Stimulated activated CD8-positive, alpha-beta memory T cell treated with anti-CD3 and anti-CD28 coated beads, Interleukin-4, amount 100 ng/mL, for 4 hours (primary cell): ENCODE data around the gene CCDC149.

Experiments used
- DNase-seq, 2 donors: peaks; one replicate each; pipeline ENCODE4 v3.0.0-alpha.2; 2020; ENCODE audit warnings: low read depth in 2 of 2, low spot score in 1 of 2

Gene CCDC149

DNA sequence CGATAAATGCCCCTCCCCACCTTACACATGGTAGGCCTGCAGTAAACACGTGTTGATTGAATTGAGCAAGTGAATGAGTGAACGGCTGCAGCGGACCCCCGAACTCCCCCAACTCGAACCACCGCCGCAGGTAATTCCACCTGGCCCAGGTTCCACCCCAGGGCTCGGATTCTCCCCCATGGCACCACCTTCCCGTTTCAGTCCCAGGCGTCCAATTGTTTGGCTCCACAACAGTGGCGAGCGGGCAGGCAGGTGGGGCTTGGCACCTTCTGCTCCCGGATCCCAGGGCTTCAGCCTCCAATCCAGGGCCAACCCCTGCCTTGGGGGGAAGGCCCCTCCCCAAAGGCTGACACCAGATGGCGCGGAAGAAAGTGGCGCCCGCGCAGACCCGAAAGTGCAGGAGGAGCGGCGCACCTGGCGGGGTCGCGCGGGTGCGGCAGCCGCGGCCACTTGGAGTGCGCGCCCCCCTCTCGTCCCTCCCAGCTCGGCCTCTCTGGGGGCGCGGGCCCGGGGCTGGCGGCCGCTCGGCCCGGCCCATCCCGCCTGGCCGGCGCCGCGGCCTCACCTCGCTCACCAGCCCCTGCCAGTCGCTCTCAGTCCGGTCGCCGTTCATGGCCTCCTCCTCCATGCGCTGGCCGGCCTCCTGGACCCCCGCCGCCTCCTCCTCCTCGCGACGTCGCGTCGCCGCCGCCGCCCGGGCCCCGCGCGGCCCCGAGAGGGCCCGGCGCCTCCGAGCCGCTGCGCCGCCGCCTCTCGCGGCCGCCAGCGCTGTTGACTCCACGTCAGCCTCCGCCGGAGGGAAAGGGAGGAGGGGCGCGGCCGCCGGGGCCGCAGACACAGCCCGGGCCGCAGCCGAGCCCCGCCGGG, at the start of gene CCDC149:
Gene CCDC149, minus strand, starts transcription at position 791 of the 867 bp plus-strand sequence. Its CDS starts 178 bp downstream, at position 613.
- no peak for DNase-seq

DNA sequence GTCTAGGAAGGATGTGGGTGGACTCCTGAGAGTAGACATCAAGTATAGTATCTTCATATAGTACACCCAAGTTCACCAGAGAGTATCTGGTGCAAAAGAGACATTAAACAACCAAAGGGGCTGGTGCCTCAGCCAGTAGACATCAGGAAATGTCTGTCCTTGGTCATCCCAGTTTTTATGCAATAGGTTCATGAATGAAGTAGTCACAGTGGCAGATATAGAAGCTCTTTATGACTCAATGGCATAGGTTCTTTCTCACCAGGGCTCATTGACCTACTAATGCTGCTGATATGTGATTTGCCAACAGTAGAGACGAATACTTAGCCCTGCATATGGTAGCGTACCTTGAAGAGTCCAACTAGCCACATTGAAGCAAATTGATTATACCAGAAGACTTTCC, 45.0 kb upstream of the CCDC149 start:
- DNase-seq, result no peak

- DNase-seq, result no peak
Measured at GRCh38 chr4:24956763-24957162, 43.9 kb upstream of the CCDC149 start.

DNA sequence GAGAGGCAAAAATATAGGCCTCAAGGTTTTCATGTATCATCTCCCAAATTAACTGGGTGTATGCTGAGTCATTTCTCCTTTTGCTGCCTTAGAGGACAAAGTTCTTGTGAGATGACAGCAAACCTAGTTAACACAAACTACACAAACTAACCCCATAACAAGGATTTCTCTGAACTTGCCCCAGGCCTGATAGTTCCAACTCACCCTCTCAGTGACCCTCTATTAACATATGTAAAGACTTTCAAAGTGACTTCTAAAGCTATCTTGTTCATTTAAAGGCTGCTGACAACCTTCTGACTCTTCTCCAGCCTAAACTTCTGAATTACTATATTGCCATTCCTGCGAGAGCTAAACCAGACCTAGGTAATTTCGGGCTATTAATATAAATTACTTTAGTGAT, 43.2 kb upstream of the CCDC149 start:
- no peak for DNase-seq

- DNase-seq, result no peak
Measured at GRCh38 chr4:24952667-24953066, 39.8 kb upstream of the CCDC149 start.

DNA sequence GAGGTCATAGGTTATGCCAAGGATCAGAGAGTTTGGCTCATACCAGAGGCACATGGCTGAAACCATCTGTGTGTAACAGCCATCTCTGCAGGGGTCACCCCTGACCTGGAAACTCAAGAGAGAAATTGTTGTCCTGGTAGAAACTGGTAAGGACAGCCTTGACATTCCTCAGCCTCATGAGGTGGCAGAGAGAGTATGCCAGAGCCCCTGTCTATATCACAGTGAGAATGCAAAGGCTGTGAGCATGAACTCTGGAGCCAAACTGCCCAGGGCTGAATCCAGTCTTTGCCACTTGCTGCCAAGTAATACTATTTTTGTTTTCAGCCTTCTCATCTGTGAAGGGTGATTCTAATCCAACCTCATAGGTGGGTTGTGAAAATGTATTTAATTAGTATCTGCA, 37.1 kb upstream of the CCDC149 start:
- DNase-seq, result no peak

- DNase-seq, result no peak
Measured at GRCh38 chr4:24937917-24938281, 25.1 kb upstream of the CCDC149 start.

- DNase-seq, result no peak
Measured at GRCh38 chr4:24937176-24937916, 24.5 kb upstream of the CCDC149 start.

GRCh38 chr4:24935856-24936255, 23.0 kb upstream of the CCDC149 start:
- no peak for DNase-seq

- DNase-seq, result no peak
Measured at GRCh38 chr4:24934311-24934710, 21.5 kb upstream of the CCDC149 start.

DNA sequence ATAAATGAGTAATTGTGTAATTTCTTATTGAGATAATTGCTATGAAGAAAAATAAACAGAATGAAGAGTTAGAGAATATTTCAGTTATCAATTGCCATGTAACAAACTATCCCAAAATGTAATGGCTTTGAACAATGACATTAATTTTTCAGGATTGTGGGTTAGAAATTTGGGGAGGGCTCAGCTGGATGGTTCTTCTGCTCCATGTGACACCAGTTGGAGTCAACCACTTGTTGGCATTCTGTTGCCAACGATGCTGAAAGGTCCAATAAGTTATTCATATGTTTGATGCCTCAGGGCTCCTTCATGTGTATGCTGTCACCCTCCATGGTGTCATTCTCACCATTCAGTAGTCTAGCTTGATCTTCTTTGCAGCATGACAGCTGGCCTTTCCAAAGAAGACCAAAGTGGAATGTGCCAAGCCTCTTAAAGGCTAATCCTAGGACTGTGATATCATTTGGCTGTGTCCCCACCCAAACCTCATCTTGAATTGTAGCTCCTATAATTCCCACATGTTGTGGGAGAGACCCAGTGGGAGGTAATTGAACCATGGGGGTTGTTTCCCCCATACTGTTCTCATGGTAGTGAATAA, 20.9 kb upstream of the CCDC149 start:
- no peak for DNase-seq

GRCh38 chr4:24932515-24933225, 19.8 kb upstream of the CCDC149 start:
- no peak for DNase-seq

DNA sequence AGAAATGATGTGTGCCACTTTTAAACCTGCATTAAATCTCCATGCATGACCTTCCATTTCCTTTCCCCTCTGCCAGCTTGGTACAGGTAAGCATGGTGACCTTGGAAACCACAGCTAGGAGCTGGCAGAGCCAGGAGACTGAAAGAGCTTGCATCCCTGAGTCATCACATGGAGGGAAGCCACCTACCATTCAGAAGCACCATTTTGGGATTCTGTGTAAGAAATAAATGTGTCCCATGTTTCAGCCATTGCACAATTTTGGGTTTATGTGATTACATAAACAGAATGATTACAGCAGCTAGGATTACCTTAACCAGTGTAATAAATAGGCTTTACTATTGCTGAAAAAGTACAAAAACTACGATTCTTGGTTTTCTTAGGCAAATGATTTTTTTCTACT, 17.3 kb upstream of the CCDC149 start:
- no peak for DNase-seq

DNA sequence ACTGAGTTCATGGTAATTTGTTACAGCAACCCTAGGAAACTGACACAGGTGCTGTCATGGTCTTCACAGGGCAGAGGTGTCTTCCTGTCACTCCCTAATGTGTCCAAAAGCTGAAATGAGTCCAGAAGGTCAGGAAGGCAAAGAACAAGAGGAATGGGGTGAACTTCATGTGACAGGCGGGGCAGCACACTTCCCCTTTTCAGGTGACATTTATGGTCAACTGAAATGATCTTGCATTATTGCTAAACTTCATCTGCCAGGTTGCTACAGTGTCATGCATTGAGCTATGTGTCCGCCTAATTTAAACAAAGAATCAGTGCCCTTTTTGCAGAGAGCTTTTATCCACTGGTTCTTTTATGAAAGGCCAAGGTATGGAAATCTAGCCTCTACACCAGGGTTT, 15.9 kb upstream of the CCDC149 start:
- no peak for DNase-seq

GRCh38 chr4:24927049-24927448, 14.2 kb upstream of the CCDC149 start:
- DNase-seq, result no peak

DNA sequence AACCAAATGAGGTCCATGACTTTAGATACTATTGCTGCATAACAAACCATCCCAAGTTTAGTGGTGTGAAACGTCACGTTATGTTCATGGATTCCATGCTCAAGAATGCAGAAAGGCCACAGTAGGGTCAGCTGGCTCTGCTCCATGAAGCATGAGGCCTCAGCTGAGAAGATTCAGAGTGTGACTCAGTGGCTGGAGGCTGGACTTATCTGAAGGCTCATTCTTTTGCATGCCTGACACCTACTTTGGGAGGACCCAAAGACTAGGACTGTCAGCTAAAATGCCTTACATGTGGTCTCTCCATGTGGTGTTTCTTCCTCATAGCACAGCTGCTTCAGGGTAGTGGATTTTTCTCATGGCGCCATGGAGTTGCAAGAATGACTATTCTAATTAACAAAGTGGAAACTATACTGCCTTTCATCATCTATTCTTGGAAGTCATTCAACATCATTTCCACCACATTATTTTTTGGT, 11.5 kb upstream of the CCDC149 start:
- no peak for DNase-seq

- no peak for DNase-seq
Measured at GRCh38 chr4:24923550-24923949, 10.7 kb upstream of the CCDC149 start.

- no peak for DNase-seq
Measured at GRCh38 chr4:24923002-24923401, 10.2 kb upstream of the CCDC149 start.

DNA sequence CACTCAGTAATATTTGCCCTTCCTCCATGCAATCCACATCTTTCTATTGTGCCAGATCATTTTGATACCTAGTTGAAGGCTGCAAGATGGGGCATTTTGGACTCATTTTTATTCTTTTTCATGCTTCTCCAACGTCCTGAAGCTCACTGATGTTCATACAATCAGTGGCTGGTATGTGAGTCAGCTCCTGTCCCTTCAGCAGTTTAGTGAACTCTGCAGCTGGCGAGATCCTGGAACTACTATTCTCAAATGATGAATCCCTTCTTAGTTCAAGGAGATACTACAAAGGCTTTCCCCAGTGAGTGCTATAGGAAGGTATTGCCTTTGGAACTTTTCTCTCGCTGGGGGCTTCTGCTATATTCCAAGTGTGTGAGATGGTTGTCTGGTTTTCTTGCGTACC, 9.6 kb upstream of the CCDC149 start:
- no peak for DNase-seq

- no peak for DNase-seq
Measured at GRCh38 chr4:24921491-24921890, 8.6 kb upstream of the CCDC149 start.

- no peak for DNase-seq
Measured at GRCh38 chr4:24920008-24920407, 7.2 kb upstream of the CCDC149 start.
